Smooth muscle cell (in vitro differentiated cells): ENCODE data around the gene TGFBR3. TPM values are rescaled to one million over a fixed set of nuclear protein-coding genes. Genes with fewer than 3 reads are reported as not detected.
"Not testable (repeated sequence)": the region's sequence is repeated elsewhere in the genome, so short reads cannot be mapped to it uniquely, and the experiment has no call there.

Experiments used
- DNase-seq: peaks from one replicate; lab custom pipeline; 2025; ENCODE audit not compliant: unreplicated experiment; lab: John Stamatoyannopoulos, UW
- H2AFZ ChIP-seq: fragments of 200-600 bp; sonication (generic); 2 replicates; pipeline ENCODE4 v1.6.0; 2016; ENCODE audit warnings: antibody characterized with exemption, low read depth, mild to moderate bottlenecking
- H3F3A ChIP-seq: fragments of 200-600 bp; sonication (generic); 2 replicates; pipeline ENCODE4 v1.6.0; 2017; ENCODE audit warnings: antibody characterized with exemption, low read depth
- H3K27ac ChIP-seq: fragments of 200-600 bp; sonication (generic); 2 replicates; pipeline ENCODE4 v1.5.1; 2016; ENCODE audit warnings: low read depth, mild to moderate bottlenecking
- H3K27me3 ChIP-seq: fragments of 200-600 bp; sonication (generic); 2 replicates; pipeline ENCODE4 v1.6.1; 2016; ENCODE audit warnings: low read depth, mild to moderate bottlenecking
- H3K36me3 ChIP-seq: fragments of 200-600 bp; sonication (generic); 2 replicates; pipeline ENCODE4 v1.5.1; 2016; ENCODE audit warnings: low read depth
- H3K4me1 ChIP-seq: fragments of 200-600 bp; sonication (generic); 2 replicates; pipeline ENCODE4 v1.5.1; 2016; ENCODE audit warnings: low read depth
- H3K4me2 ChIP-seq: fragments of 200-600 bp; sonication (generic); 2 replicates; pipeline ENCODE4 v1.6.0; 2016; ENCODE audit warnings: mild to moderate bottlenecking
- H3K4me3 ChIP-seq: fragments of 200-600 bp; sonication (generic); 2 replicates; pipeline ENCODE4 v1.5.1; 2016; ENCODE audit warnings: mild to moderate bottlenecking
- H3K79me2 ChIP-seq: fragments of 200-600 bp; sonication (generic); 2 replicates; pipeline ENCODE4 v1.6.0; 2016; ENCODE audit warnings: low read depth, mild to moderate bottlenecking
- H3K9ac ChIP-seq: fragments of 200-600 bp; sonication (generic); 2 replicates; pipeline ENCODE4 v1.6.0; 2016; ENCODE audit warnings: low read depth
- H3K9me3 ChIP-seq: fragments of 200-600 bp; sonication (generic); replicated peaks from 2 replicates; pipeline ENCODE4 v1.5.1; 2016; ENCODE audit warnings: low read depth
- H4K20me1 ChIP-seq: fragments of 200-600 bp; sonication (generic); 2 replicates; pipeline ENCODE4 v1.6.0; 2016; ENCODE audit warnings: low read depth
- whole genome bisulfite sequencing: methylation state at CpG from one replicate; pipeline ENCODE4 v1.1.7; 2016; ENCODE audit warnings: low lambda C conversion rate; 5-methylcytosine and 5-hydroxymethylcytosine counted together
- polyA plus RNA-seq: library from polyadenylated mRNA; unstranded; fragments of >200 nt; fragmentation: Nextera tagmentation; extraction: Ambion mirVana; gene quantifications from 2 replicates; pipeline ENCODE4 v1.2.1, GENCODE V29; 2016
- total RNA-seq: library from RNA; depleted of rRNA; stranded (reverse); fragments of >200 nt; gene quantifications from 2 replicates; pipeline ENCODE4 v1.2.3, GENCODE V29; 2014
- TF ChIP-seq, protein P1 (sequence below): fragments of 200-600 bp; sonication (generic); IDR thresholded peaks from 2 replicates; pipeline ENCODE4 v1.5.1; 2017; ENCODE audit warnings: borderline replicate concordance, mild to moderate bottlenecking, antibody characterized with exemption; ENCODE audit not compliant: insufficient read depth, poor library complexity, severe bottlenecking

The TGFBR3 gene
- total and polyA plus RNA-seq, 2 experiments from 2014 or later: 68.3 to 112 TPM

DNA sequence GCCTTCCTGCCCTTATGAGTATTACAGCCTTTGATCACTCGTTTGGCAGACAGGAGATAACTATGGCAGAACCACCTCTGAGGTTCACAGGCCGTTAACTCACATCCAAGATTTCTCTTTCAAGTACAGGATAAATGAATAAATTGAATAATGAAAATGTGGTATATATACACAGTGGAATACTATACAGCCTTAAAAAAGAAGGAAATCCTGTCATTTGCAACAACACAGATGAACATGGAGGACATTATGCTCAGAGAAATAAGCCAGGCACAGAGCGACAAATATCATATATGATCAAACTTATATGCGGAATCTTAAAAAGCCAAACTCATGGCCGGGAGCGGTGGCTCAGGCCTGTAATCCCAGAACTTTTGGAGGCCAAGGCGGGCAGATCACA, 32.6 kb downstream of the TGFBR3 start:
- TF ChIP-seq, protein P1, sequence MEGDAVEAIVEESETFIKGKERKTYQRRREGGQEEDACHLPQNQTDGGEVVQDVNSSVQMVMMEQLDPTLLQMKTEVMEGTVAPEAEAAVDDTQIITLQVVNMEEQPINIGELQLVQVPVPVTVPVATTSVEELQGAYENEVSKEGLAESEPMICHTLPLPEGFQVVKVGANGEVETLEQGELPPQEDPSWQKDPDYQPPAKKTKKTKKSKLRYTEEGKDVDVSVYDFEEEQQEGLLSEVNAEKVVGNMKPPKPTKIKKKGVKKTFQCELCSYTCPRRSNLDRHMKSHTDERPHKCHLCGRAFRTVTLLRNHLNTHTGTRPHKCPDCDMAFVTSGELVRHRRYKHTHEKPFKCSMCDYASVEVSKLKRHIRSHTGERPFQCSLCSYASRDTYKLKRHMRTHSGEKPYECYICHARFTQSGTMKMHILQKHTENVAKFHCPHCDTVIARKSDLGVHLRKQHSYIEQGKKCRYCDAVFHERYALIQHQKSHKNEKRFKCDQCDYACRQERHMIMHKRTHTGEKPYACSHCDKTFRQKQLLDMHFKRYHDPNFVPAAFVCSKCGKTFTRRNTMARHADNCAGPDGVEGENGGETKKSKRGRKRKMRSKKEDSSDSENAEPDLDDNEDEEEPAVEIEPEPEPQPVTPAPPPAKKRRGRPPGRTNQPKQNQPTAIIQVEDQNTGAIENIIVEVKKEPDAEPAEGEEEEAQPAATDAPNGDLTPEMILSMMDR: no peak
- H3K79me2 ChIP-seq: peaks cover 75% of the 10 kb centered on the region
- WGBS: 97% methylated on average over 7 of the region's 7 CpGs

DNA sequence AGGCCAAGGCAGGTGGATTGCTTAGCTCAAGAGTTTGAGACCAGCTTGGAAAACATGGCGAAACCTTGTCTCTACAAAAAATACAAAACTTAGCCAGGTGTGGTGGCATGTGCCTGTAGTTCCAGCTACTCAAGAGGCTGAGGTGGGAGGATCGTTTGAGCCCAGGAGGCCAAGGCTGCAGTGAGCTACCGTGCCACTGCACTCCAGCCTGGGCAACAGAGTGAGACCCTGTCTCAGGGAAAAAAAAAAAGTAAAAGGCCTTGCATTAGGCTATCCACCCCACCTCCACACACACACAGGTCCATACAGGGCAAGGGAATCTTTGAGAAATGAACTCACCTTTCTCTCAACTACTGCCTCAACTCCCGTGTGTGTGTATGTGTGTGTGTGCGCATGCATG, 33.9 kb downstream of the TGFBR3 start:
- H3F3A ChIP-seq, DNase-seq, H3K9me3 ChIP-seq, H2AFZ ChIP-seq, H3K9ac ChIP-seq, H3K27me3 ChIP-seq, H3K4me2 ChIP-seq, H3K4me3 ChIP-seq, H3K36me3 ChIP-seq, H3K4me1 ChIP-seq, H3K27ac ChIP-seq: not testable (repeated sequence)
- peaks cover 30% of the 10 kb centered on the region for H4K20me1 ChIP-seq
- H3K79me2 ChIP-seq: peaks cover 74% of the 10 kb centered on the region
- WGBS: 96% methylated on average over 5 of the region's 5 CpGs

More for the DNA sequence above, 32.6 kb downstream of the TGFBR3 start:
- Histone ChIP-seq H4K20me1 (peaks cover 30% of the 10 kb centered on the region), H2AFZ (no peak overlapping the region), H3K27ac (no peak overlapping the region), H3F3A (no peaks in the 10 kb centered on the region), H3K36me3 (no peaks in the 10 kb centered on the region), H3K4me2 (no peak overlapping the region), H3K9ac (no peak overlapping the region), H3K27me3 (no peaks in the 10 kb centered on the region), H3K4me1 (no peaks in the 10 kb centered on the region), H3K9me3 (no peaks in the 10 kb centered on the region), H3K4me3 (no peak overlapping the region)
- DNase-seq: no peak

DNA sequence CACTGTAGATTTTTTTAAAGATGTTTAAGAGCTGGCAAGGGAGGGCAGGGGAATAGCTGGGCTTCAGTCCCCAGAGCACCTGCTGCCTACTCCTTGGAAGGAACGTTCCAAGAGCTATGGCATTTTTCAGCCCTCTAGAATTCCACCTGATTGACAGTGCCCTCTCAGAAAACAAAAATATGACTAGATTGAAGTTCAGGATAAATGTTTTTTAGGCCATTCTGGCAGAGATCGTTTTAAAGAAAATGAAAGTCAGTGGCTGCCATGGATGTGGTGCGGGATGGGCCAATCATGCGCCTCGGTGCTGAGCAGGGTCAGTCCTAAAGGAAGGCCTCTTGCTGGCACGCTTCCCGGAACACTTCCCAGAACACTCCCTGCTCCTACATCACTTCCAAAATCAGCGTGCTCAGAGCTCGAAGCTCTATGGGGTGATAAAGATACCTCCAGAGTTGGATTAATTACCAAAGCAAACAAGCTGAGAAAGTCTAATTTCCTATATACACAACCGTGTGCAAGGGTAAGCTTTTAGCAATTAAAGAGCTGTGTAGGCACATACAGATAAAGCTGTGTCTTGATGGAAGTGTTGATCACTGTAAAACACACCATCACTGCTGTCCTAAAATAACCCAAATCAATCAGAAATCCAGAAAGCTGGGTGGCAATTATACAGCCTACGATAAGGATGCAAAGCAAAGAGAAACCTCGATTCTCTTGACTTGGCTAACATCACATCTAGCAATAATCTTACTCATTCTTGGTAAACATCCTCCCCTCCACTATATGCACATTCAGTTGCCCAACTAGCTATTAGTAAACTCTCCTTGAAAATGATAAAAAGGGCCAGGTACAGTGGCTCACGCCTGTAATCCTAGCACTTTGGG, 34.6 kb downstream of the TGFBR3 start:
- Histone ChIP-seq H3K9ac (no peak overlapping the region), H2AFZ (no peak overlapping the region), H3K27me3 (no peaks in the 10 kb centered on the region), H3F3A (no peaks in the 10 kb centered on the region), H3K4me2 (no peak overlapping the region), H3K27ac (no peak overlapping the region), H3K36me3 (no peaks in the 10 kb centered on the region), H4K20me1 (peaks cover 25% of the 10 kb centered on the region), H3K9me3 (no peaks in the 10 kb centered on the region), H3K4me1 (peaks cover under 1% of the 10 kb centered on the region), H3K79me2 (peaks cover 81% of the 10 kb centered on the region), H3K4me3 (no peak overlapping the region)
- TF ChIP-seq, protein P1: no peak
- WGBS: 79% methylated on average over 13 of the region's 13 CpGs
- DNase-seq: no peak

DNA sequence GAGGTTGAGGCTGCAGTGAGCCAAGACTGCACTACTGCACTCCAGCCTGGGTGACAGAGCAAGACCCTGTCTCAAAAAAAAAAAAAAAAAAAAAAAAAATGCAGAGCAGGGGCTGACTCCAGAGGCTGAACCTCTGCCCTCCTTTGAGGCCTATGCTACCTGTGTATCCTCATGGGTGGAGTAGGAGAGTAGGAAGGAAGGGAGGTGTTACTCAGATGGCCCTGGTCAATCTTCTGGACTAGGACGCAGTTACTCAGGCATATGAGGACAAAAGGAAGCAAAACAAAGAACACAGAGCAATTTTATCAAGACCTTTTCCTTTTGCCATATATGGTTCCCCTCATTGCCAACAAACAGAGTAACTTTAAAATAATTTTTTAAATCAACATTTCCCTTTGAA, 35.2 kb downstream of the TGFBR3 start:
- Histone ChIP-seq H3K36me3 (no peaks in the 10 kb centered on the region), H2AFZ (no peak overlapping the region), H3K9me3 (no peaks in the 10 kb centered on the region), H3K27ac (no peak overlapping the region), H3K79me2 (peaks cover 78% of the 10 kb centered on the region), H4K20me1 (peaks cover 29% of the 10 kb centered on the region), H3F3A (no peaks in the 10 kb centered on the region), H3K4me2 (no peak overlapping the region), H3K4me3 (no peak overlapping the region), H3K4me1 (peaks cover 7% of the 10 kb centered on the region), H3K27me3 (no peaks in the 10 kb centered on the region), H3K9ac (no peak overlapping the region)
- TF ChIP-seq, protein P1: no peak
- 92% methylated on average over 1 of the region's 1 CpG for WGBS
- DNase-seq: no peak
